Fibroblast of villous mesenchyme (primary cell): Measurements from ENCODE around the gene GPD2. TPM values are rescaled to one million over a fixed set of nuclear protein-coding genes. Genes with fewer than 3 reads are reported as not detected.
"Not testable (repeated sequence)": the region's sequence is repeated elsewhere in the genome, so short reads cannot be mapped to it uniquely, and the experiment has no call there.

Source experiments
- DNase-seq: peaks from one replicate; pipeline ENCODE4 v3.0.0-alpha.2; 2010; ENCODE audit warnings: low read depth
- H3K4me3 ChIP-seq: 2 replicates; pipeline ENCODE4 v1.5.1; 2011; ENCODE audit warnings: low read depth, mild to moderate bottlenecking, low read length
- CTCF ChIP-seq: IDR thresholded peaks from 2 replicates; pipeline ENCODE4 v1.5.1; 2012; ENCODE audit warnings: low read depth, mild to moderate bottlenecking, low read length; ENCODE audit not compliant: insufficient read depth
- total RNA-seq: library from RNA; depleted of rRNA; stranded (reverse); fragments of >200 nt; gene quantifications from 2 replicates; pipeline ENCODE4 v1.2.3, GENCODE V29; 2012

The GPD2 gene
- total RNA-seq, 1 donor, result 63.9 TPM

- no peak overlapping the region for H3K4me3 ChIP-seq
- no peak for DNase-seq
Observed at GRCh38 chr2:156602552-156602933, 166.4 kb downstream of the GPD2 start.

GRCh38 chr2:156615836-156616322 lies 179.7 kb downstream of the GPD2 start:
- no peak for DNase-seq
- no peak for TF ChIP-seq CTCF
- no peak overlapping the region for H3K4me3 ChIP-seq

More at GRCh38 chr2:156602552-156602933, 166.4 kb downstream of the GPD2 start:
- no peak for TF ChIP-seq CTCF

- not testable (repeated sequence) for DNase-seq, H3K4me3 ChIP-seq
Observed at GRCh38 chr2:156618071-156618470, 181.9 kb downstream of the GPD2 start.

GRCh38 chr2:156619021-156619539 lies 182.9 kb downstream of the GPD2 start:
- no peak for TF ChIP-seq CTCF
- no peak overlapping the region for H3K4me3 ChIP-seq
- no peak for DNase-seq

- no peak for TF ChIP-seq CTCF
- DNase-seq, result no peak
- H3K4me3 ChIP-seq, result no peak overlapping the region
Observed at GRCh38 chr2:156622491-156622890, 186.3 kb downstream of the GPD2 start.

GRCh38 chr2:156625360-156626170 lies 189.4 kb downstream of the GPD2 start:
- H3K4me3 ChIP-seq, result no peak overlapping the region
- DNase-seq, result no peak
- no peak for TF ChIP-seq CTCF

- no peak for TF ChIP-seq CTCF
- no peak overlapping the region for H3K4me3 ChIP-seq
- no peak for DNase-seq
Observed at GRCh38 chr2:156626931-156627330, 190.8 kb downstream of the GPD2 start.
